ENCODE data around the gene THBD.
"Not testable (repeated sequence)": the region's sequence is repeated elsewhere in the genome, so short reads cannot be mapped to it uniquely, and the experiment has no call there.

Gene THBD

DNA sequence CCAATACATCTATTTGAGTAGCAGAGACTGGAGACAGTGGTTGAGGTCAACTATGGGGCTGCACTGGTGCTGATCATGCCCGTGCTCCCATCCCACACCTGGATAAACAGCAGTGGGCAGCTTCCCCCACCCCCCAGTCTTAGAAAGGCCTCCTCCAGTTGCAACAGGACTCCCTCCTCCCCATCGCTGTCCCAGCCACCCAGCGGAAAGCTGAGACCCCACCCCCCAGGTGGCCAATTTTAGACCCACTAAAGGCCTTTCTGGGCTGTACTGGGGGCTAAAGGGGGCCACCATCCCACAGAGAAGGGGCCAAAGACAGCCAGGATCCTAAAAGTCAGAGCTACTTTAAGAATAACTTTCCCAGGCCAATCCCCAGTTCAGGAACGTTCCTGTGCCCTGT lies 15.6 kb downstream of the THBD start:
- DNase-seq, result no peak

DNA sequence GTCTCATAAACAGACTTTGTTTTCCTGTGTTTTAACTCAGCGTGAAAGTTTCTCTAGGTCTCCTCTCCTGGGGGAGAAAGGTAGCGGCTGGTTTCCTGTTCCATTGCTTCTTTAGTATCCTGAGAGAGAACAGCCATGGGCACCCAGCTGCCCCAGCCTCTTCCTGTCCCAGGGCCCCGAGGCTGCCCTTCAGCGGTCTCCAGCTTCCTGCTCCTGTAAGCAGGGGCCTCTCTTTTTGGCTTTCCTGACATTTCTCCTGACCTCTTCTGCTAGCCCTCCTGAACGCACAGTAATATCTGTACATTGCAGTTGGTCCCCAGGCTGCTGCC lies 16.8 kb downstream of the THBD start:
- no peak for DNase-seq

DNA sequence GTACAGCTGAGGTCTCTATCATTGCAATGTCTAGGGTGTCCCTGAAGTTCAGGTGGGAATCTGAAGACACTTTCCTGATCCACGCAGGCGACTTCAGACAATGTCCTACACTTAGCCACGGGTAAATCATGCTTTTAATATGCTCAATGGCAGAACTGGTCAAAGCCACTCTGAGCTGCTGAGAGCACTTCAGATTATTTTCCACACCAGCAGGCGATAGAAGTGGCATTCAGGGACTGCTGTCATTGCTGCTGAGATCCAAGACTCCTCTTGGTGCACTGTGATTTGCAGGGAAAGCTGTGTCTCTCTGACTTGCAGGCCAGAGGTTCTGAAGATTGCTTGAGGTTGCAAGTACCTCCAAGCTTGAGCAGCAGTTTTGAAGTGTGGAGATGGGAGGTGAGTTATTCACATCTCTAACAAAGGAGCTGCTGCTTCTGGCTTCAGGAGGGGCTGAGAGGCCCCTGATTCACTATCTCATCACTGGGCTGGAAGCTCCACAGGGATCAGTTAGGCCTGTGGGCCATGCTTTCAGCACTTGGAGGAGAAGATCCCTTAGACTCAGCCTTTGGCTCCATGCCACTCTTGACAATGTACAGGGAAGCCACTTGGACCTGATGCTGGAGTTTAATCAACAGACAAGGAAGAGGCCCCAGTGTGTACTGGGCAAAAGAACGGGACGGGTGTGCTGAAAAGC lies 17.3 kb downstream of the THBD start:
- DNase-seq, result no peak

DNA sequence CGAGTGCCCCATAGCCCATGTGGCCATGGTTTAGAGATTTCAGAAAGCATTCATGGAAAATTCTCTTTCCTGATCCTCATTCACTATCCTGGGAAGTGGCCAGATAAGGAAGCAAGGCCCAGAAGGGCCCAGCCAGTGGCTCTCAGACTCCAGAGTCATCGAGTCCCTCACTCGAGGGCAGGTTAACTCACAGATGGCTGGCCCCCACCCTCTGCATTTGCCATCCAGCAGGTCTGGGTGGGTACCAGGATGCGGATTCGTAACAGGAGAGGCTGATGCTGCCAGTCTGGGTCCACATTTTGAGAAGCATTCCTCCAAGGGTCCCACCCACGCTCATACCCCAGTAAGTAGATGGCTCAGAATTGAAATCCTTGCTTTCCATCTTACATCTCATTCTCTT lies 18.1 kb downstream of the THBD start:
- DNase-seq, result no peak

DNA sequence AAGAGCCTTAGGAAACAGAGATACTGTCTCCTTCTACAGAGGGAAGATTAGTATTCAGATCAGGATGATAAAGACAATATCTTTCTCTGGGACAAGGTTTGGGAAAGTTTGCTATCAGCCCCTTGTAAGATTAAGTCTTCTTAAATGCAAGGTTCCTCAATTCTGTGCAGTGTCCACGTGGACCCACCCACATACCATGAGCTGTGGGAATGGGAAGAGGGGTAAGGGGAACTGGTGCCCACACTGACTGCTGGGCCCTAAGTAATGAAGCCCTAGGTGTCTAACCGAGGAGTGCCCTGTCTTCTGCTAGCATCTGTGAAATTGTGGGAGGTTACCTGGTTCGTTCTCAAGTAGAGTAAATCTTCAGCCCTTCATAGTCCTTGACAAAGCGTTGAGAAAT lies 20.1 kb downstream of the THBD start:
- no peak for DNase-seq

DNA sequence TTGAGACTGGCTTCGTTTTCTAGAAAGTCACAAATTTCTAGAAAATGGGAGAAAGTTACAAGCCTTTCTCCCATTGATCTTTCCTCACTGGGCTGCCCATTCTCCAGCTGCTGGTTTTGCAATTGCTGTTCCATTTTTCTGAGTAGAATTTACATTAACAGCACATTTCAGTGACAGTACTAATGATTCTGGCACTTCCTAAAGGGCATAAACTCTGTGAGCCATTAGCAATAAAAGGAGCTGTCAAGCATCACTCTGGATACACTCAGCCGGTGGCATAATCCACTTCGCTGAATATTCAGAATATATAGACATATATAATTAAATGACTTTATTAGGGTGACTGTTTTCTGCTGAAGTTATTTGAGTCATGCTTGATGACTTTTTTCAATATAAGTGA lies 21.1 kb downstream of the THBD start:
- DNase-seq, result no peak

DNA sequence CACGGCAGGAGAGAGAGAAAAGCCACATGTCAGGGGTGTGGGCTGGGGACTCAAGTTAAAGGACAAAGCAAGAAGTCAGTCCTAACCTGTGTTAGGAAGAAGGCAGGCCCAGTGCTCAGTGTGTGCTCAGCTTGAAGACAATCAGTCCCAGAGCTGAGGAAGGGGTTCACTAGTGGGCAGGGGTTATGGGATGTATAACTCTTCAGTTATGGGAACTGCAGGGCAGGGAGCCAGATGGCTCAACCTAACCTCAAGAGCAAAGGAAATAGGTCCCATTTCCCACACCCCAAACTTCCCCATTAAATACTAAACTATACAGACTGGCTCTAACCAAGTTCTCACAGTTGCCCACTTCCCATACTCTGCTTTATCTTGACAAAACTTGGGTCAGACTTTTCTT lies 21.8 kb downstream of the THBD start:
- DNase-seq, result no peak

DNA sequence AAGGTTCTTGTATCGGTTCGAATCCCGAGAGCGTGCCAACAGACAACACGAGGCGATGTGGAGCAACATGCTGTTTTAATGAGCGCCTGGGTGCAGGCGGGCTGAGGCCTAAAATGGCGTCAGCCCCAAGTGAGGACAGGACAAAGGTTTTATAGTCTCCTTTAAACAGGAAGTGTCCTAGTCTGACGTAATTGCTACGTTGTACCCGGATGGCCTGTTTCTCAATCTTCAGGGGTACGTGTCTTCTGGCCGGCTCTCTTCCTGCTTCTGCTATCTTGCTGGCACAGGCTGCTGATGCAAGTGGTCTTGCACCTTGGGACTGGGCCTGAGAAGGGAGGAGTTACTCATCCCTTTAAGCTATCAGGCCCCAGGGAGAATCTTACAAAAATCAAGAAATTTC lies 24.0 kb downstream of the THBD start:
- not testable (repeated sequence) for DNase-seq

DNA sequence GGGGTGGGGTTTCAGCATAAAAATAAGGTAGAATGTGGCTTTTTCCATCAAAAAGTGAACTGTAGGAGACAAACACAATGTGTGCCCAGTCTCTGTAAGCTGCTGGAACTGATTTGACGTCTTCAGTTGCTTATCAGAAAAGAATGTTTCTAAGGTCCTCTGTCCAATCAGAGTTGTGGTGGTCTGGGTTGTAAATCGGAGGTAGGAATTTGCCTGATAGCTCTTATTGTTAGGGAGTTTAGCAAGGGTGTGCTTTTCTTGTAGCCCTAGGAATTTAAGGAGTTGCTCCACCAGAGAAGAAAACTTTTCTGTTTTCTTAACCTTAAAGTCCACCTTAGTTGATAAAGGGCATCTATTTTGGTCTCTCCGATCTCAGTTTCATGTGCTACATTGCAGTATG lies 24.8 kb downstream of the THBD start:
- DNase-seq, result no peak

DNA sequence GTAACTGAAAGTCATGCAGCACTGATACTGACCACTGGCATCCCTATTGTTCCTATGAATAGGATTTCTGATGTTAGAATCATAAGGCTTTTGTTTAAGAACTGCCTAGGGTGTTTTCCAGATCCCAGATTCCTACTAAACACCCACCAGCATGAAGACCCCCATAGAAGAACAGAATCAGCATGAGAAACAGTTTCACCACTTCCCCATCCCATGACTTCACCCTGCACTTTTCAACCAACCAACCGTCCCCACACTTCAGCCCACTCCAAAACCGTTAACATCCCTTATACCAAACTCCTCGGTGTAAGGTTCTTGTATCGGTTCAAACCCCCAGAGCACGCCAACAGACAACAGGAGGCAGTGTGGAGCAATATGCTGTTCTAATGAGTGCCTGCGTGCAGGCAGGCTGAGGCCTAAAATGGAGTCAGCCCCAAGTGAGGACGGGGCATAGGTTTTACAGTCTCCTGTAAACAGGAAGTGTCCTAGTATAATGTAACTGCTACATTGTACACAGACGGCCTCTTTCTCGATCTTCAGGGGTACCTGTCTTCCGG lies 25.8 kb downstream of the THBD start:
- no peak for DNase-seq

DNA sequence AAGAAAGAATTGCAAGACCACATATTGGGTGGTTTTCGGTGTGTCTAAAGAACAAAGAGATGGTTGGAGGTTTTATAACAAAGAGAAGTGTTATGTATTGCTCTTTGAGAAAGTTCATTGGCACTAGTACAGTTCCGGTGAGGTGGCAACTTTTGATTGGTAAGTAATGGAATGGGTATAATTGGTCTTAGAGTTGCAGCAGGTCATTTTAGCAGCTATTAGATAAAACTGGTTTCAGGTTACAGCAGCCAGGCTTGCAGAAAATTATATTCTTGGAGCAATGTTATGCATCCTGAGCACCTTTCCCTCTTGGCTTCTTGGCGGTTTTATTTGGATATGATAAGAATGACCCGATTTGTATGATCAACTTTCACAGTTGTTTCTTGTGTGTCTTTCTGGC lies 26.6 kb downstream of the THBD start:
- DNase-seq, result no peak

DNA sequence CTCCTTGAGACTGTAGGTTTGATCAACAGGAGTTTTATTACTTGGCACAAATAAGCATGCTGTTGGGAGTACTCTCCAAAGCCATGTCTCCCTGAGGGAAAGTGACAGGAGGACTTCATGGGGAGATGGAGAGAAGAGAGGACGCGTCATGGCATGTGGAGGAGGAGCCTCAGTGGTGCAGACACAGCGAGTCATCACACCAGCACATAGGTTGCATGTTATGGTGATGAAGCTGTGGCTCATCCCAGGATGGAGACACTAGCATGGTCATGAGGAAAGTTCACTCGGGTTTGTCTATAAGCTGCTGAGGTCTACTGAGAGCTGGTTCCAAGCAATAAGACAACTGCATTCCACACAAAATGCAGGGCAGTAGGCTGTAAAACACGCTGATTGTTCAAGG lies 27.5 kb downstream of the THBD start:
- no peak for DNase-seq

DNA sequence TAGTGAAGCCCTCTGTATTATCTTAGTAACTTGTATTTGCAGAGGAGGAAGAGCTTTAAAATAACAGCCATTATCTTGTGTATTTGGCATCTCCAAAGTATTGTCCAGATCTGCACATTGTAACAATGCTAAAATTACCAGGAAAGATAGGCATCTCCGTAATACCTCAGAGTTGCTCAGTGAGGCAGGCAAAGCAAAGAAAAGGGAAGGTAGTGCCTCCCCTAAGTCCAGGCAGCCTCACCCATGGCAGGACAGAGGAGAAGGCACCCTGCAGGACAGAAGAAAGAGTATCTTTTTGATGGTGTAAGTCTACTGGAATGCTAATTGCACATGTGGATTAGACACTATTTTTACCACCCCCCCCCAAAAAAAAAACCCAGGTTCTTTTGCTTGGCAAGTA lies 27.9 kb downstream of the THBD start:
- DNase-seq, result no peak

DNA sequence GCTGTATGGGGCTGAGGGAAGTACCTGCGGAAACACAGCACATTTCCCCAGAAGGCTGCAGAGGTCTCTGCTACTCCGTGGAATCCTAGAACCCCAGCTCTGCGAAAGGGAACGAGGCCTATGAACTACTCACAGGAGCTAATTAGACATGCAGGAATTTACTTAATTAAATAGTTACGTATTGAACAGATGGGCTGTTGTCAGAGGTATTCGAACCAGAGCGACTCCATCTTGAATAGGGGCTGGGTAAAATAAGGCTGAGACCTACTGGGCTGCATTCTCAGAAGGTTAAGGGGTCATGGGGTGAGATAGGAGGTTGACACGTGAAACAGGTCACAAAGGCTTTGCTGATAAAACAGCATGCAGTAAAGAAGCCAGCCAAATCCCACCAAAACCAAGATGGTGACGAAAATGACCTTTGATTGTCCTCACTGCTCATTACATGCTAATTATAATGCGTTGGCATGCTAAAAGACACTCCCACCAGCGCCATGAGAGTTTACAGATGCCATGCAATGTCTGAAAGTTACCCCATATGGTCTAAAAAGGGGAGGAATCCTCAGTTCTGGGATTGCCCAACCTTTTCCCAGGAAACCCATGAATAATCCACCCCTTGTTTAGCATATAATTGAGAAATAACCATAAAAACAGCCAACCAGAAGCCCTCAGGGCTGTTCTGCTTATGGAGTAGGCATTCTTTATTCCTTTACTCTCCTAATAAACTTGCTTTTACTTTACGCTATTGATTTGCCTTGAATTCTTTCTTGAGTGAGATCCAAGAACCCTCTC lies 29.0 kb downstream of the THBD start:
- no peak for DNase-seq

DNA sequence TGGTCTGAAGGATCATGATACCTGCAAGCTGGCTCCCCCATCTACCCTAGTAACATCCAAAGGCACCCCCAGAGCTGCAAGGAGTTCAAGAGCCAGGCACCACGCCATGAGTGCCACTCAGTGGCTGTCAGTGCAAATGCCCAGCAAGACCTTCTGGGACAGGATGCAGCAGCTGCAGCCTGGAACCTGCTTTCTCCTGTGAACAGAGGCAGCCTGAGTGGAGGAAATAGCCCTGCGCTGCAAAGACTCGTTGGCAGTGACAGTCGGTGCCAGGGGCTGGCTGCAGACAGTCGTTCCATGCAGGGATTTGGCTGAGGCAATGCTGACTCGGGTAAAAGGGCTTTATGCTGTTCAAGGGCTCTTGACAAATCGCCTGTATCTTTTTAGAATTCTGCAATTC lies 30.1 kb downstream of the THBD start:
- DNase-seq, result no peak

DNA sequence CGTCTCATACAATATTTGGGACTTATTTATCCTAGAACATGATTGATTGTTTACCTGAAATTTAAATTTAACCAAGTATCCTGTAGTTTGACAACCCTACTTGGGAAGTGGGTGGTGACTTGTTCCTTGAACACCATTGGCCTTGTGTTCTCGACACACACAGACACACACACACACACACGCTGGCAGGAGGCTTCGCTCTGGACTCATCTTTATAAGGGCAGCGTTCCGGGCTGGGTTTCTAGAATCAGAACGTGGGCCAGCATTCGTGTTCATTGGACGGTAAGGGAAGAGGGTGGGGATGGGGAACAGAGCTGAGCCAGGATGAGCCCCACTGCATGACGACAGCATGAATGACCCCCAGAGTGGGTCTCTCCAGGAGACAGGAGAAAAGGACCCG lies 30.5 kb downstream of the THBD start:
- no peak for DNase-seq

DNA sequence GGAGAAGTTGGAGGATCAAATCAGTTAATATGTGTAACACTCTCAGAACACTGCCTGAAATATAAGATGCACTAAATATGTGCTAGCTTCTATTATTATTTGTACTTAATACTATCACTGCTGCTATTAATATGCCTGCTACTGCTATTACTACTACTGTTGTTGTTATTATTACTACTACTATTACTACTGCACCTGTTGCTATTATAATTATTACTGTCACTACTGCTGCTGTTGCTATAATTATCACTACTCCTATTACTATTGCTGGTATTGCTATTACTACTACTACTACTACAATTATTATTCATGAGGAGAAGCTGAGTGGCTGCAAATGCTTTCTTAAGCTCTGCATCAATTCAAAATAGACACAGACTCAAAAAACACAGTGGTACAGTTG lies 31.0 kb downstream of the THBD start:
- DNase-seq, result no peak

DNA sequence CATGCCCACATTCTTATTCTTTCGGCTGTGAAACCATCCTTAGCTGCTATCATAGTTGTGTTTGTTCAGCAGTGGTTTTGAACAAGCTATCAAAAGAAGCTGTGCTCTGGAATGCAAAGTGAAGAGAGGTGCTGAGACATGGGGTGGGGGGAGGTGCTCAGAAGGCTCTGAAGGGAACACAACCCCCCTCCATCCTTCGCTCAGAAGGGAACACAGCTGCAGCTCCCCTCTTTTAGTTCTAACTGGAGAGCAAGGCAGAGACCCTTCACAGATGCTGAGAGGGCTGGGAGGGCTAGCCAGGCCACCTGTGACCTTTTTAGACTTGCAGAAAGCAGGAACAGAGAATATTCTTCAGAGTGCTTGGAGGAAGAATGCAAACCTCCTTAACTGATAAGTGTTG lies 32.0 kb downstream of the THBD start:
- DNase-seq, result no peak

DNA sequence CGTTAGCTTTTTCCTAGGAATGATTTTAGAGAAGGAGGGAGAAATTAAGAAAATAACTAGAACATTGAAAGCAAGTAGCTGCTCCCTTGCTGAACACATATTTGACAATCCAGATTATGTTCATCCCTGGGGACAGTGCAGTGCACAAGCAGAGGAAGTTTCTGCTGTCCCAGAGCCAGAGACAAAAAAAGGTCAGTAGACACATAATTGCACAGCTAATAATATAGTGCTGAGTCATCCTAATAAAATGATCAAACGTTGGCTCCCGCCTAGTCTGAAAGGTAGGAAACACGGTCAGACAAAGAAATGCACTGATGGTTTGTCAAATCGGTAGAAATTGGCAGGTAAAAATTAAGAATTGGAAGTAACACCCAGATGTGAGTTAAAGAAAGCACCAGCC lies 36.0 kb downstream of the THBD start:
- no peak for DNase-seq

DNA sequence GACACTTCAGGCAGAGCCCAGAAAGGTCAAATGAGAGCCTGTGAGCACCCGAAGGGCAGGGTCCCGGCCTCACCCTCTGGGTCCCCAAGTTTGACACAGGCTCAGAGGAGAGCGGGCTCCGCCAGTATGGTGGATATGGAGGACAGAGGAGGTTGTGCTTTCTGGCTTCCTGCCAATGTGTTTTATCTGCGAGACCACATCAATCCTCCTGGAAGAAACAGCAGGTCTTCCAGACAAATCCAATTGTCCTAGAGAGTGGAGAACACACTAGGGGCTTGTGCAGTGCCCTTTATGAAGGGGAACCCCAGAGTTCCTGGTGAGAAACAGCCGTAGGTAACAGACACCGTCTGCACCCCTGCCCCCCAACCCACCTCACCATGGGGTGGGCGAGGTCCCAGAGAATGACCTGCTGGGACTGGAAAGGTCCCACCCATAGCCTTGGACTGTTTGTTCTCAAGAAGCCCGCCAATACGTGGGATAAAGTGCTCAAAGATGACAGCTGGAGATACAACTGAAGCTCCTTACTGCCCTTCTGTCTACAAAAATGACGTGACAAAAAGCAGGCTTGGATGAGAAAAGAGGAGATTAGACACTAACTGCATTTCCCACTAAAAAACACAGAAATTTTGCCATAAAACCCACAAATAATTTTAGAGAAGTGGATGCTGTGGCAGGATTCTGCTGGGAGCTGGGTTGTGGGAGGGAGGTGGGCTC lies 38.3 kb downstream of the THBD start:
- no peak for DNase-seq

DNA sequence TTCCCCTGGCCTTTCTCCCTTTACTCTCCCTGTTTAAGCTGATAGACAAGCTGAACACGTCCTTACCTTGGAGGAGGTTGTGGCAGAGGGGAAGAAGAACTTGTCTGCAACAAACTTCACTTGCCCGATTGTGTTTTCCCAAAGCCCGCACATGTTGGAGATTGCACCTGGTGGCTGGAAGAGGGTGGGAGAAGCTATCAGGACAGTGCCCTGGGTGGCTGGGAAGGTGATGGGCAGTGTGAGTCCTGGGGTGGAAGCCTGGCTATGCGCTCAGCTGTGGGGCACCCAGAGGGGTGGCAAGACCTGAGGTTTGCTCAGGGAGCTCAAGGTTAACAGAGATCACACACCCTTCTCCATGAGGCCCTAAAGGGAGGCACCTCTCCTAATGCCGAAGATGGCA lies 39.4 kb downstream of the THBD start:
- no peak for DNase-seq

DNA sequence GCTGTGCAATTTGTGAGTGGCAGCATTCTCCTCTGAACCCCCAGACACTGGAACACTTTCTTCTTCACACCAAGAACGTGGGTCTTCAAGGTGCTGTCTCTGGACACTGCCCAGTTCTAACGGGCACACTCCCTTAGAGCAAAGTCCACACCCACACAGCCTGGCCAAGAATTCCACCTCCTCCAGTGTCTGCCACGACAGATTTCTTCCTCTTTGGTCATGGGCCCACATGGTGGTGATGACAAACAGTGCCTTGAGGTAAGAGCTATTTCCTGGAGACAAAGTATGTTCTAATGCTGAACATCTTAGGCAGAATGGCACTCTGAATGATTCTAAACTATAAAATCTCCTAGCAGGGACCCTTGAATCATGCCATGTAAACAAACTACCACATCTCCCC lies 39.8 kb downstream of the THBD start:
- no peak for DNase-seq

DNA sequence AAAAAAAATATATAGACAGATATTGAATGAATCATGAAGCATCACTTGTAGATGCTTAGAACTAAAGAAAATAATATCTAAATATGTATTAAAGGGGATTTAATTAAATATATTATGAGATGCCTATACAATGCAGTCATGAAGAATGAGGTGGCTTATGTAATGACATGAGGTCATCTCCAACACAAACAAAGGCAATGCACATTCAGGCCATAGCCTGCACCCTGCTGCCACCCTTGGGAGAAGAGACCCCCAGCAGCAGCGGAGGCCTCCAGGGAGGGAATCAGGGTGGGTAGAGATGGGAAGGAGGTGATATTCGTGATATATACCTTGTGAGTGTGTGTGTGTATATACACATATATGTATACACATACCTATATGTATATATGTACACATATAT lies 40.8 kb downstream of the THBD start:
- DNase-seq, result no peak
